ENCODE measurements around the gene ADARB1.

Gene ADARB1

GRCh38 chr21:45237401-45237800 lies 163.0 kb downstream of the ADARB1 start:
- Histone ChIP-seq H3K79me2 (no peaks in the 10 kb centered on the region), H3K36me3 (ENCODE audit: control insufficient read depth, insufficient read depth, low read length) (no peaks in the 10 kb centered on the region), H3K4me2 (ENCODE audit: low read length) (no peak overlapping the region), H3K9ac (no peak overlapping the region), H2AFZ (no peak overlapping the region), H3K27me3 (ENCODE audit: control insufficient read depth, insufficient read depth, low read length) (no peaks in the 10 kb centered on the region), H3K4me3 (ENCODE audit: low read depth, low read length) (no peak overlapping the region), H3K27ac (no peak overlapping the region), H3K4me1 (no peaks in the 10 kb centered on the region), H3K9me3 (ENCODE audit: control insufficient read depth, low read length) (no peaks in the 10 kb centered on the region)
- no peak for TF ChIP-seq CTCF (IDR thresholded peaks at IDR 0.05)

GRCh38 chr21:45241357-45241756 lies 167.0 kb downstream of the ADARB1 start:
- Histone ChIP-seq H3K9me3 (ENCODE audit: control insufficient read depth, low read length) (no peaks in the 10 kb centered on the region), H3K79me2 (no peaks in the 10 kb centered on the region), H3K36me3 (ENCODE audit: control insufficient read depth, insufficient read depth, low read length) (no peaks in the 10 kb centered on the region), H3K9ac (no peak overlapping the region), H3K4me2 (ENCODE audit: low read length) (no peak overlapping the region), H3K27ac (no peak overlapping the region), H3K4me3 (ENCODE audit: low read depth, low read length) (no peak overlapping the region), H3K27me3 (ENCODE audit: control insufficient read depth, insufficient read depth, low read length) (no peaks in the 10 kb centered on the region), H2AFZ (no peak overlapping the region), H3K4me1 (no peaks in the 10 kb centered on the region)
- TF ChIP-seq CTCF (IDR thresholded peaks at IDR 0.05), result no peak

- no peak overlapping the region for H3K4me2 ChIP-seq (ENCODE audit: low read length)
- TF ChIP-seq CTCF (IDR thresholded peaks at IDR 0.05), result no peak
- H3K4me1 ChIP-seq, result no peaks in the 10 kb centered on the region
- no peaks in the 10 kb centered on the region for H3K9me3 ChIP-seq (ENCODE audit: control insufficient read depth, low read length)
- H2AFZ ChIP-seq, result no peak overlapping the region
- no peak overlapping the region for H3K4me3 ChIP-seq (ENCODE audit: low read depth, low read length)
- H3K9ac ChIP-seq, result no peak overlapping the region
- H3K27ac ChIP-seq, result no peak overlapping the region
- H3K27me3 ChIP-seq (ENCODE audit: control insufficient read depth, insufficient read depth, low read length), result peaks cover 3% of the 10 kb centered on the region
- no peaks in the 10 kb centered on the region for H3K36me3 ChIP-seq (ENCODE audit: control insufficient read depth, insufficient read depth, low read length)
- H3K79me2 ChIP-seq, result no peaks in the 10 kb centered on the region
Observed at GRCh38 chr21:45243603-45244002, 169.2 kb downstream of the ADARB1 start.

- Histone ChIP-seq H3K27ac (no peak overlapping the region), H3K4me3 (ENCODE audit: low read depth, low read length) (no peak overlapping the region), H3K4me2 (ENCODE audit: low read length) (no peak overlapping the region), H3K36me3 (ENCODE audit: control insufficient read depth, insufficient read depth, low read length) (no peaks in the 10 kb centered on the region), H2AFZ (no peak overlapping the region), H3K4me1 (no peaks in the 10 kb centered on the region), H3K27me3 (ENCODE audit: control insufficient read depth, insufficient read depth, low read length) (peaks cover 3% of the 10 kb centered on the region), H3K9me3 (ENCODE audit: control insufficient read depth, low read length) (no peaks in the 10 kb centered on the region), H3K9ac (no peak overlapping the region), H3K79me2 (no peaks in the 10 kb centered on the region)
- TF ChIP-seq CTCF (IDR thresholded peaks at IDR 0.05), result no peak
Observed at GRCh38 chr21:45244799-45245340, 170.5 kb downstream of the ADARB1 start.
